ENCODE data around the gene CHMP2A.

GRCh38 chr19:58584498-58585441 lies 29.9 kb upstream of the CHMP2A start:
- no peak for TF ChIP-seq CTCF (IDR thresholded peaks at IDR 0.05)
- TF ChIP-seq TCF7L2 (IDR thresholded peaks at IDR 0.05; ENCODE audit: low read depth, low read length), result no peak
- TF ChIP-seq POLR2AphosphoS5 (IDR thresholded peaks at IDR 0.05; ENCODE audit: low read depth, low read length), result peak; percentile 32; the same call in 1 of the 2 replicates
- no peak for TF ChIP-seq SIN3A (IDR thresholded peaks at IDR 0.05; ENCODE audit: borderline replicate concordance, insufficient read depth, low read depth, low read length)
- TF ChIP-seq REST (IDR thresholded peaks at IDR 0.05; ENCODE audit: insufficient read depth in 1 of 2, low read depth in 2 of 2, low read length in 1 of 2), result no peak
